HG03139 (cell line): Measurements from ENCODE around the gene IGLON5.

Experiments
- ATAC-seq: cut with Tn5 transposase; IDR thresholded peaks from one replicate; pipeline ENCODE4 v1.9.1; 2021; ENCODE audit not compliant: unreplicated experiment

Gene IGLON5

GRCh38 chr19:51311351-51312257, at the start of gene IGLON5:
IGLON5 (plus strand) TSS chr19:51311644; CDS start chr19:51311848, 204 bp downstream.
- no peak for ATAC-seq

DNA sequence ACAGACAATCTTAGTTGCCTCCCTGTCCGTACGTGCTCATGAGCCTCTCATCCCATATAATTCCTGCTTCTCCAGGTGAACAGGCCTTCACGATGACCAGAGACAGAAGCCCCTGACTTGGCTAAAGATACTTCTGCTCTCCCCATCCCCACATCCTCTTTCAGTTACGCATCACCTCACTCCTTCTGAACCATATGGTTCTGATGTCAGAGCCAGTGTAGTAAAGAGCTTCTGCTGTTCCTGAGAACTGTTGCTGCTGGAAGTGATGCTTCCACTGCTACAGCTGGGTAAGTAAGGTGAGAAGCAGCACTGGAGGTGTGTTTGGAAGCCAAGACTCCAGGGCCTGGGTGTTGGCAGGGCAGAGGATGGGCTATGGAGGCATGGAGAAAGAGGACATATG, 47.6 kb upstream of the IGLON5 start:
- ATAC-seq, result no peak

DNA sequence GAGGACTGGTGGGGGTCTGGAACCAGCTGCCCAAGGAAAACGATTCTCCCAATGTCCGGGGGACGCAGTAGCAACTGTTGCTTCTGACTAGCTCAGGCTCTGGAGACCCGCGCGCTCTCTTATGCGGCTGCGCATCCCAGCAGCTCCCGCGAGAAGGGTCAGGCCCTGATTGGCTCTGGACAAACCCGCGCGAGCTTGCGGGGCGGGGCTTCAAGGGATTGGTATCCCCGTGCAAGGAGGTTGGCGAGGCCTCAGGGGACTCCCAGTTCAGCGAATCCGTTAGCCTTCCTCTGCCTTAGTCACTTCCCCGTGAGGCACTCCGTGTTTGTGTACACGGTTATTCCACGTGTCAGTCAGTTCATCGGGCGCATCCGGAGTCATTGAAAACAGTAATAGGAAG, 40.4 kb upstream of the IGLON5 start:
- ATAC-seq, result no peak

DNA sequence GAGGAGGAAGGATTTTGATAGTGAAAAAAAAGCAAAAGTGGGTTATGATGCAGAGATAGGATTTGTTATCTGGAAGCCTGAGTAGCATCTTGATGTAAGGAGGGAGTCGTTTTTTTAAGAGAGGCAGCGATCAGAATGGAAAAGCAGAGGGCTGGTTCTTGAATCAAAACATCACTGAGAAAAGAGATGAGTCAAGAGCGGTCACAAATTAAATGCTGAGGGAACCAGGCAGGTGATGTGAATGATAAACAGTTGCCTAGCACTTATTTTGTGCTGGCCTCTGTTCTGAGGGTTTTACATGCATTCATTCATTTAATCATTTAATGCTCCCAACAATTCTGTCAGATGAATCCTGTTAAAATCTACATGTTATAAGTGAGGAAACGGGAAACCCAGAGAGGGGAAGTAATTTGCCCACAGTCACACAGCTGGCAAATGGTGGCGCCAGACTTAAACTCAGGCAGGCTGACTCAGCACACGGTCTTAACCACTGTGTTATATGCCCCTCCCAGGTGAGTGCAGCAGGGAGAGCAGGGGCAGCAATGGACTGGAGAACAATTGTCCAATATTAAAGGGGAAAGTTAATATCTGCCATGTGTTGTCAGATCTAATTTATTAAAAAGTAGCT, 39.1 kb upstream of the IGLON5 start:
- no peak for ATAC-seq

DNA sequence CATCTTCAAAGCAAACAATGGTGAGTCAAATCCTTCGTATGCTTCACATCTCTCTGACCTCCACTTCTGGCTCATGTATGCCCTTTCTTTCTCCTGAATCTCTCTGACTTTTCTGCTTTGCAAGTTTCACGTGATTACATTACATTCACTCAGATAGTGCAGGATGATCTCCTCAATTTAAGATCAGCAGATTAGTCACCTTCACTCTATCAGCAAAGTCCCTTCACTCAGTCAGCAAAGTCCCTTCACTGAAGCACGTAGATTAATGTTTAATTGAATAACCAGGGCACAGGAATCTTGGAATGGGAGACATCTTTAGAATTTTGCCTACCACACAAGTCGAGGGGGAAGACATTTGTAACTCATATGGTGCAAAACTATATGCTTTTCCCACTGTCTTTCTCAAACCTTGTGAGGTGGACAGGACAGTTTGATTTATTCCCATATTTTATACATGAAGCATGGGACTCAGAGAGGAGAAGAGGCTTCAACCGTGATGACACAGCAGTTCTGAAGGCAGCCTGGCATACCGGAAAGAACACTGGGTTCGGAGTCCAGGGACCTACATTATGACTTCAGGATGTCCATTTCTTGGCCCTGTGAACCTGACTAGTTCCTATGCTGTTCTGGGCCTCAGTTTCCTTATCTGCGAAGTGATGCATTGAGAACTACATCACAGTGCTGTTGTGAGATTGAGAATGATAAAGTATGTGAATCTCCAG, 37.2 kb upstream of the IGLON5 start:
- ATAC-seq, result no peak

DNA sequence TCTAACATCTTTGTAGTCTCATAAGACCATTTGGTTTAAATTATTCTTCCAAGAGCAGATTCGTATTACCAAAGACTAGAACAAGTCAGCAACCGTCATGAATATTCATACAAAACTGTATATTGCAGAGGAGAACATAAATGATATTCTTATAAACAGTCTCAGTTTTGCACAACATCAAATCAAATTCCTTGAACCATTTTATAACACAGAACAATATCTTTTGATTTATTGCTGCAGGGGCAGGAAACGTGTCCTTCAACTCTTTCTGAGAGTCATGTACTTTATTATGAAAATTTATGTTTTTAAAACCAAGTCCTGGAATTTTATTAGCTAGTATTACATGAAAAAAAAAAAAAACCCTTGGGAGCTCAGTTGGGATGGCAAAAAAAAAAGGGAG, 34.3 kb upstream of the IGLON5 start:
- no peak for ATAC-seq

GRCh38 chr19:51282335-51282734, 29.1 kb upstream of the IGLON5 start:
- no peak for ATAC-seq

GRCh38 chr19:51285682-51286081, 25.8 kb upstream of the IGLON5 start:
- no peak for ATAC-seq

- no peak for ATAC-seq
Observed at GRCh38 chr19:51289635-51290034, 21.8 kb upstream of the IGLON5 start.

- no peak for ATAC-seq
Observed at GRCh38 chr19:51292971-51293370, 18.5 kb upstream of the IGLON5 start.

DNA sequence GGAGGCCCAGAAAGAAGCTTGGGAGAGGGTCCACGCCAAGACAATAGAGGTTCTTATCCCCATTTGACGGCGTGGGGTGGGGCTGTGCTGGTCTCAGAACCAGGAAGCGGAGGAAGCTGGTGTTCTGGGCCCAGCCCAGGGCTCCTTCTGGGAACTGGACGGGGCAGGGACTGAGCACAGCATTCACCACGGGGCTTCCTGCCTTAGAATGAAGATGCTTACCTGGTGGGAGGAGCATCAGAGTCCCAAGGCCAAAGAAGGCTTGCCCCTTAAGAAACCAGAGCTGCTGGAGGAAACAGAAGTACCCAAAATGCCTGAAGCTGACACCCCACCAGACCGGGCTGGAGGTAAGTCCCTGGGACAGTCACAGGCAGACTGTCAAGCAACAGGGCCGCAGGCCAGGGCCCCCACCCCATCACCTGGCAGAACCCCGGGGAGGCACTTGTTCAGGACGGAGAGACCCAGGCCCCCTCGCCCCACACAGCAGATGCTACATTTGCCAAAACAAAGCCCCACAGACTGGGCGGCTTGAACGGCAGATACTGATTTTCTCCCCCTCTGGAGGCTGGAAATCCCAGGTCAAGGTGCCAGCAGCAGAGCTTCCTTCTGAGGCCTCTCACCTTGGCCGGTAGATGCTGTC, 17.8 kb upstream of the IGLON5 start:
- no peak for ATAC-seq

DNA sequence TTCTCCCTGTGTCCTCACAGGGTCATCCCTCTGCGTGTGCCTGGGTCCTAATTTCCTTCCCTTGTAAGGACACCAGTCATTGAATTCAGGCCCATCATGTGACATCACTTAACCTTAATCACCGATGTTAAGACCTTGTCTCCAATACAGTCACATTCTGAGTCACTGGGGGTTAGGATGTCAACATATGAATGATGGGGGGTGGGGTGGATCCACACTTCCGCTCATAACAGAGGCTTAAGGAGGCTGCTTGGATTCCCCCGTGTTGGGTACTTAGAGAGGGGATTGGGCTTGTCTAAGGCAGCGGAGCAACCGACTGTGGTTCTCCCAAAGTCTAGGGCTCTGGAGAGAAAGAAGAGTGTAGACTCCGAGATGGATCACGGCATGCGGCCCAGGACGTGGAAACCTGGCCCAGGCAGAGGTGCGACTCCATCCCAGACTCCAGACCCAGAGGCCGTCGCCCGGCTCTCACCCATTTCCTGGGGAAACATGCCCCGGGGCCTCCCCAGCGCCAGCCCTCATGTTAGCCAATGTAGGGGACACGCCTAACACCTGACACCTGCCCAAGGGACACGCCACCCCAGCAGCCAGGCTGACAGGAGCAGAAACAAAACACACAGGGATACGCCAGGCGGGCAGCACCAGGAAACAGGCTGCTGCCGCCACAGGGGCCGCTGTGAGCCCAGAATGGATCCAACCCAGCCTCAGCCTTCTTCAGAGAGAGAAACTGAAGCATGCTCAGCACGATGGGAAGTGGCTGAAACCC, 17.1 kb upstream of the IGLON5 start:
- ATAC-seq, result no peak

GRCh38 chr19:51294977-51295375, 16.5 kb upstream of the IGLON5 start:
- no peak for ATAC-seq

- no peak for ATAC-seq
Observed at GRCh38 chr19:51295382-51296126, 15.9 kb upstream of the IGLON5 start.

GRCh38 chr19:51296336-51297093, 14.9 kb upstream of the IGLON5 start:
- ATAC-seq, result no peak

DNA sequence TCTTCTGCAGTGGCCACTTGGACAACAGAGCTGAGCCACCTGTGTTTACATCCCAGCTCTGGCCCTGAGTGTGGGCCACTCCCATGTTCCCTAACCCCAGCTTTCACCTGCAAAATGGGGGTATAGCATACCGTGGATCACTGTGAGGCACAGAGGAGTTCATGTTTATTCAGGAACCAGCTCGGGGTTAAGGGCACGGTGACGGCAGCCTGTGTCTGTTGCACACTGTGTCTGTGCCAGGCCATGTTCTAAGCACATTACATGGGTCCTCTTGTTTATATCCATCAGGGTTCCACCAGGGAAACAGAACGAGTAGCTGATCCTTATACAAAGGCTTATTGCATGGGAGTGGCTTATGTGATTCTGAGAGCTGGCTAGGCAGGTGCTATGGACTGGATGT, 14.0 kb upstream of the IGLON5 start:
- no peak for ATAC-seq

- no peak for ATAC-seq
Observed at GRCh38 chr19:51301266-51301665, 10.2 kb upstream of the IGLON5 start.

GRCh38 chr19:51305479-51305878, 6.0 kb upstream of the IGLON5 start:
- no peak for ATAC-seq

DNA sequence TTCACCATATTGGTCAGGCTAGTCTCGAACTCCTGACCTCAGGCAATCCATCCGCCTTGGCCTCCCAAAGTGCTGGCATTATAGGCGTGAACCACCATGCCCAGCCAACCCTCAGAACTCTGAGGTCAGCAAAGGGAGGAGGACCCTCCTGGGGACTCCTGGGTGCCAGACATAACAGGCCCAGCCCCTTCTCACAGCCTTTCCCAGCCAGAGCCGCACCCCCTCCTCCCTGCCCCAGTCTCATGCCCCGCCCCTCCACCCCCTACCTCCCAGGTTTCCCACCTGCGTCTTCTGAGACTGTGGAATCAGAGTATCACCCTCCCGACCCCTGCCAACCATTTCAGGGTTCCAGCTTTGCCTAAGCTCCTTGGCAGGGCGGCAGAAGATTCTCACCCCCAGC, 5.2 kb downstream of the IGLON5 start:
- no peak for ATAC-seq
